Stimulated activated CD4-positive, alpha-beta T cell treated with anti-CD3 and anti-CD28 coated beads, TNF-alpha, amount 100 ng/mL, for 4 hours (primary cell): ENCODE results near the gene PNPLA7.
"Not testable (repeated sequence)": the region's sequence is repeated elsewhere in the genome, so short reads cannot be mapped to it uniquely, and the experiment has no call there.

Experiments used
- DNase-seq, 3 experiments: peaks; one replicate each; pipeline ENCODE4 v3.0.0-alpha.2; 2020; ENCODE audit warnings: low read depth in 3 of 3

PNPLA7 gene

GRCh38 chr9:137515338-137515724, 34.9 kb downstream of the PNPLA7 start:
- DNase-seq: no peak

GRCh38 chr9:137514691-137515337, 35.4 kb downstream of the PNPLA7 start:
- DNase-seq: no peak

- not testable (repeated sequence) for DNase-seq
Measured at GRCh38 chr9:137513801-137514570, 36.2 kb downstream of the PNPLA7 start.

GRCh38 chr9:137513136-137513535, 37.1 kb downstream of the PNPLA7 start:
- not testable (repeated sequence) for DNase-seq

- no peak for DNase-seq
Measured at GRCh38 chr9:137511758-137512463, 38.3 kb downstream of the PNPLA7 start.

- DNase-seq: not testable (repeated sequence)
Measured at GRCh38 chr9:137511126-137511525, 39.1 kb downstream of the PNPLA7 start.

GRCh38 chr9:137509198-137509597, 41.0 kb downstream of the PNPLA7 start:
- DNase-seq: no peak

- DNase-seq: no peak
Measured at GRCh38 chr9:137506702-137507171, 43.5 kb downstream of the PNPLA7 start.

- DNase-seq: no peak
Measured at GRCh38 chr9:137506274-137506673, 43.9 kb downstream of the PNPLA7 start.

- DNase-seq: no peak
Measured at GRCh38 chr9:137505421-137506140, 44.6 kb downstream of the PNPLA7 start.

GRCh38 chr9:137504432-137504777, 45.8 kb downstream of the PNPLA7 start:
- DNase-seq: no peak

GRCh38 chr9:137502008-137502911, 47.9 kb downstream of the PNPLA7 start:
- no peak for DNase-seq

GRCh38 chr9:137501457-137501856, 48.7 kb downstream of the PNPLA7 start:
- DNase-seq: no peak

- no peak for DNase-seq
Measured at GRCh38 chr9:137500666-137501397, 49.4 kb downstream of the PNPLA7 start.

GRCh38 chr9:137499858-137500661, 50.1 kb downstream of the PNPLA7 start:
- DNase-seq: no peak

GRCh38 chr9:137499416-137499815, 50.8 kb downstream of the PNPLA7 start:
- DNase-seq: no peak

- DNase-seq: no peak
Measured at GRCh38 chr9:137498720-137499150, 51.5 kb downstream of the PNPLA7 start.

- no peak for DNase-seq
Measured at GRCh38 chr9:137497921-137498719, 52.1 kb downstream of the PNPLA7 start.
